Kidney glomerular epithelial cell (primary cell): Measurements from ENCODE around the gene MT1M.
"Not testable (repeated sequence)": the region's sequence is repeated elsewhere in the genome, so short reads cannot be mapped to it uniquely, and the experiment has no call there.

Experiments
- DNase-seq: peaks from one replicate; lab custom pipeline; 2025; lab: John Stamatoyannopoulos, UW

The MT1M gene

DNA sequence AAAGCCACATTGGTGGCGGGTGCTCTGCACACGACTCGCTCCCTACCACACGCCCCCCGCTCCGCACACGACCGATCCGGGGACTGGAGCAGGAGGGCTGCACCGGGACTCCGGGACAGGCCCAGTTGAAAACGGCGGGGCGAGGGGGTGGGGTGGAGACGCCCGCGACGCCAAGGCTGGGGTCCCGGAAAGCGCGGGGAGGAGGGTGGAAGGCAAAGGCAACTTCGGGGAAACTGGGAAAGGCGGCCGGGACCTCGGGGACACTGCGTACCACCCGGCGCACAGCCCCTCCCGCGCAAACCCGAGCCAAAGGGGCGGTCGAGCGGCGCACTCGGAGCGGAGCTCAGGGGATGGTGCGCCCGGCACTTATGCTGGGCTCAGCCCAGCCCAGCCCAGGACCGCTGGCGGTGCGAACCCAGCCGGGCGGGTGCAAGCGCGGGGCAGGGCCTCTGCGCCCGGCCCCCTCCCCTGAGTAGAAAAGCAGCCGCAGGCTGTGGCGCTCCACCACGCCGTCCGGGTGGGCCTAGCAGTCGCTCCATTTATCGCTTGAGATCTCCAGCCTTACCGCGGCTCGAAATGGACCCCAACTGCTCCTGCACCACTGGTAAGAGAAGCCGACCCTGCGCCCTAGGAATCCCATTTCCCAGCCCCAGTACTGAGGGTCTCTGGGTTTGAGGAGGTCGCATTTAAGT, at the start of gene MT1M:
MT1M (plus strand) TSS at position 504 of the 692 bp plus-strand sequence; CDS start at position 577, 73 bp downstream.
- no peak for DNase-seq

DNA sequence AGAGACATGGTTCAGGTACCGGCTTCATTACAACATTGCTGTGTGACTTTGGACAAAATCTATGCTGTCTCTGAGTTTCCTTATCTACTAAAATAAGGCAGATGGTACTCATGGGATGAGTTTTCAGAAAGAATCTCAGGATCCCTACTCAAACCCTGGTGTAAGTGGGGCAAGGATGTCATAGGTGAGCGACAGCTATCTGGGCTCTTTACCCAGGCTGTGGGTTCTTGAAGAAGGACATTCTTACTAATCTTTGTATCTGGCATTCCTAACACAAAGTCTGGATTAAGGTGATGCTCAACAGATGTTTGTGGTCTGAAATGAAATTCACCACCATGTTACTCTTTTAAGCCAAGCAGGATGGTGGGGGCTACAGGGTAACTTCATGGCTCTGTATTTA, 49.5 kb upstream of the MT1M start:
- not testable (repeated sequence) for DNase-seq

DNA sequence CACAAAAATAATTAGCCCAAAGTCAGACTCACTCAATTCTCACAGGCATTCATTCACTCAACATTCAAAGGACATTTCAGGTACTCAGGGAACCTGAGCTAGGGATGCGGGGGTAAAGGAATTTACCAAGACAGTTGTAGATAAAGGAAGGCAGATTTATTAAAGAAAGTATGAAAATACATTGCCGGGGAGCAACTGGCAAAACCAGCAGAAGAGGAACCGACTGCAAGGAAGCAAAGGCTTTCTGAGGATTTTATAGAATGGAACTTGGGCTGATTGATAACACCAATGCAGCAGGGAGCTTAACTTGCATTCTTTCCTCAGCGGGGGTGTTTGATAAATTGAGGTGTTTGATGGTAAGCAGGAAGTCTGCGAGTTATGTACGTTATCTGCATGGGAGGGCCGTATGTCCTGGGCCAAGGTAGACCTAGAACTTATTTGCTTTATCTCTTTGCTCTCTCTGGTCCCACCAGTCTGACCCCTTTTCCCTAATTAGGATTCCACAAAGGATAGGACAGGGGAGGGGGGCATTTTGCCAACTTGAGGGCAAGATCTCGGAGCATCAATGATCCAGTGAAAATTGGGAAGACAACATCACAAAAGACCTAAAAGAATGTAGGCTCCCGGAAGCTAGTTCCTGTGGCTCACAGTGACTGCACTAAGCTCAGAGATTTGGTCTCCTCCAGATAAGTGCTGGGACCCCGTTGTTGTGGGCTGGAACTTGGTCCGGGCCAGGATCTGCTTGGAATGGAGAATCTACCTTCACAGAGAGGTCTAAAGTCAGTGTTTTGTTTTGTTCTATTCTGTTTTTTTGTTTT, 48.9 kb upstream of the MT1M start:
- DNase-seq: no peak

DNA sequence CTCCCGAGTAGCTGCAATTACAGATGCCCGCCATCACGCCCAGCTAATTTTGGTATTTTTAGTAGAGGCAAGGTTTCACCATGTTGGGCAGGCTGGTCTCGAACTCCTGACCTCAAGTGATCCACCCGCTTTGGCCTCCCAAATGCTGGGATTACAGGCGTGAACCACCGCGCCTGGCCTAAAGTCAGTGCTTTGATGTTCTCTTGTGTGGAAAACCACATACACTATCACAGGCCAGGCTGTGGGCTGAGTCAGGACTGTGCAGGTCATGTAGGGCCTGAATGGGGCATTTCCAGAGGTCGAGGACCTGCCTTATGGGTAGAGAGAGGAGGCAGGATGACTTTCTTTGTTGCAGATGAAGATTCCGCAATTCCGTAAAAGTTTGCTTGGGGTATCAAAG, 48.2 kb upstream of the MT1M start:
- no peak for DNase-seq

DNA sequence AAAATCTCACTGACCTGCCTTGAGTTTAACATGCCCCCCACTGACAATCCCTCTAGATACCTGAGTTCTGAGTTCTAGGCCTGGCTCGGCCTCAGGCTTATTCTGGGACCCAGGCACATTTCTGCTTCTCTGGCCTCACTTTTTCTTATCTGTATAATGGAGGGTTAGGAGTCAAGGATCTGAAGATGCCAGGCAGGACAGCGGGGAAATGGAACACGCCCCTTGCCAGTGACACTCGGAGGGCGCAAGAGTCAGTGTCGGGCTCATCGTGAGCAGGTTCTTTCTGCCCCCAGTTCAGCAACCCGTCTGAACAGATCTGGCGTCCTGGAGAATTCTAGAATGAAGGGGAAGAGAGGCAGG, 43.7 kb upstream of the MT1M start:
- DNase-seq: no peak

DNA sequence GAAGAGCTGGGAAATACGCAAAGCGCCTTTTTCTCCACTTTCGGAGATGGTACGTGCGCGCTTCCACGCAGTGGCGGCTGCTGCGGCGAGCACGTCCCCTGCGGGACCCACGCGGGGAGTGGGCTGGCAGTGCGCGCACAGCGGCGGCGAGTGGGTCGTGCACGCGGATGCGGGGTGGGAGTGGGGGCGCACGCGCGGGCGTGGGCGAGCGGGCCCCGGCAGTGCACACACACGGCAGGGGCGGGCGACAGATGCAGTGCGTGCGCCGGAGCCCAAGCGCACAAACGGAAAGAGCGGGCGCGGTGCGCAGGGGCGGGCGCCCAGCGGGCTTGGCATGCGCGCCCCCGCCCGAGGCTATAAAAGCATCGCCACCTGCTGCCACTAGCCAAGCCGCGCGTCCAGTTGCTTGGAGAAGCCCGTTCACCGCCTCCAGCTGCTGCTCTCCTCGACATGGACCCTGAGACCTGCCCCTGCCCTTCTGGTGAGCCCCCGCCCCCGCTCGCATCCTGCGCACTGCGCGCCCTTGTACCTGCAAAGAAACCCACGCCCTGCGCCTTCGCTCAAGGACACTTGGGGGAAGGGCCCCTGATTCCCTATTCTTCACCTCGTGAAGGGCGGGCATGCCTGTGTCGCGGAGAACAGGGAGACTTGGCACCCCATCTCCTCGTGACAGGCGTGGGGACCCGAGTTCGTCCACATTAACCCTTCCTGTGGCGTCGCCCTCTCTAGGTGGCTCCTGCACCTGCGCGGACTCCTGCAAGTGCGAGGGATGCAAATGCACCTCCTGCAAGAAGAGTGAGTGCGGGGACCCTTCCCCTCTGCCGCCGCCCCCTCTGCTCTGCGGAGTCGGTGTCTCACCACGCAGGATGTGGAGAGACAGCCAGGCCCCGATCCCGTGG, 43.1 kb upstream of the MT1M start, which contains the start of gene MT3:
MT3 (plus strand) TSS at position 388 of the 899 bp plus-strand sequence; CDS start at position 451, 63 bp downstream.
- no peak for DNase-seq

DNA sequence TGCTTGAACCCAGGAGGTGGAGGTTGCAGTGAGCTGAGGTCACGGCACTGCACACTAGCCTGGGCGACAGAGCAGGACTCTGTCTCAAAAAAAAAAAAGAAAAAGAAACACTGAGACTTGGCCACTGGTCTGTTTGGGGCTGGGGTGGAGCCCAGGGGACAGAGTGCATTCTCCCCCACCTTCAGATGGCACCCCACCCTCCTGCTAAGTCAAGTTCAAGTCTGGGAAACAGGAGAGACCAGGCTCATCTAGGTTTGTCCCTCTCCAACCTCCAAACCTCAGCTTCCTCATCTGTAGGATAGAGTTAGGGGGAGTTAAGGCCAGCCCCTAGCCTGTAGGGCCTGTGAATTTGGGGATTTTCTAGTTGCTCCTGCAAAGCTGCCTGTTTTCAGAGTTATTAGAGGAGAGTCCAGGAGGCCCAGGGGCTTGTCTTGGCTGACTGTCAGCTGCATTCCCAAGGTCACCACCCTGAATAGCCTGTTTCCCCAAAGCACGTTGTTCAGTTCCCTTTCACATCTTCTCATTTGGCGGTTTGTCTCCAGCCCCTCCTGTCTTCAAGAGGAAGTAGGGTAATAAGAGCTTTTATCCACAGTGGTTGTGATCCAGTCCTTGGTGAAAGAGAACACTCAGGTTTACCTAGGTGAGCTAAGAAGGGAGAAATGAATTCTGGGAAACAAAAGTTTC, 40.9 kb upstream of the MT1M start:
- DNase-seq: no peak

DNA sequence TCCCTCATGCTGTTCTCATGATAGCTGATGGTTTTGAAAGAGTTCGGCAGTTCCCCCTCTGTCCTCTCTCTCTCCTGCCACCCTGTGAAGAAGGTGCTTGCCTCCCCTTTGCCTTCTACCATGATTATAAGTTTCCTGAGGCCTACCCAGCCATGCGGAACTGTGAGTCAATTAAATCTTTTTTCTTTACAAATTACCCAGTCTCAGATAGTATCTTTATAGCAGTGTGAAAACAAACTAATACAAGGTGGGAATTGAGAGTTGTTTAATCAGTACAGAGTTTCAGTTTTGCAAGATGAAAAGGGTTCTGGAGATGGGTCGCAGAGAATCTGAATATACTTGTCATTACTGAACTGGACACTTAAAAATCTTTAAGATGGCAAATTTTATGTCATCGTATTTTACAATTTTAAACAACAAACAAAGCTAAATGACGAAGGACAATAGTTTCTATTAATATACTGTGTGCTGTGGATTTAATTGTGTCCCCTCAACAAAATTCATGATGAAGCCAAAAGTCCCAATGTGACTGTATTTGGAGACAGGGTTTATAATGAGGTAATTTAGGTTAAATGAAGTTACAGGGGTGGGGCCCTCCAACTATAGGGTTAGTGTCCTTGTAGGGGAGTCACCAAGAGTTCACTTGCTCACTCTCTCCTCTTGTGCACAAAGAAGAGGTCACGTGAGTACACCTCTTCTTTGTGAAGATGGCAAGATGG, 38.7 kb upstream of the MT1M start:
- no peak for DNase-seq

DNA sequence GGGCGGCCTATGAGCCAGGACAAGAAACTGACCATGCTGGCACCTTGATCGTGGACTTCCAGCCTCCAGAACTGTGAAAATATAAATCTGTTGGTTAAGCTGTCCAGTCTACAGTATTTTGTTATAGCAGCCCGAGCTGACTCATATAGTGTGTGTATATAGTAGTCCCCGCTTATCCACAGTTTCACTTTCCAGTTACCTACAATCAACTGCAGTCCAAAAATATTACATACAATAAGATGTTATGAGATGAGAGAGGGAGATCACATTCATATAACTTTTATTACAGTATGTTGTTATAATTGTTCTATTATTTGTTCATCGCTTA, 38.2 kb upstream of the MT1M start:
- DNase-seq: no peak

DNA sequence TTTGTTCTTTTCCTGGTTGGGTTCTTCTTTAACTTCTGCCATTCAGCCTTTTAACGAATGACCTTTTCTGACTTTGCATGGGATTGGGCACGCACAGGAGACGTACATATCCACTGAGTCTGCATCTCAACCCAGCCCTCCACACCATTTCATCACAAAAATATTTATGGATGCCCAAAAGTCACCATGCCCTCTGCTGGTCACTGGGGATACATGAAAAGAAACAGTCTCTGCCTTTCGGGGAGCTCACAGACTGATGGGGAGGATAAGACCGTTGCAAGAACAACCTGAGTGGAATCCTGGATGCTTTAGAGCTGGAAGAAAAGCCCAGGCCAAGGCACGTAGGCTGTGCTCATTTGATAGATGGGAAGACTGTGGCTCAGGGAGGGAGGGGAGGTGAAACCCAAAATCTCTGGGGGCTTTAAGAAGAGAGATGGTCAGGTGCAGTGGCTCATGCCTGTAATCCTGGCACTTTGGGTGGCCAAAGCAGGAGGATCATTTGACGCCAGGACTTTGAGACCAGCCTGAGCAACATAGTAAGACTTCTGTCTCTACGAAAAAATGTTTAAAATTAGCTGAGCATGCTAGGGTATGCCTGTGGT, 32.0 kb upstream of the MT1M start:
- peak; percentile 43 for DNase-seq

DNA sequence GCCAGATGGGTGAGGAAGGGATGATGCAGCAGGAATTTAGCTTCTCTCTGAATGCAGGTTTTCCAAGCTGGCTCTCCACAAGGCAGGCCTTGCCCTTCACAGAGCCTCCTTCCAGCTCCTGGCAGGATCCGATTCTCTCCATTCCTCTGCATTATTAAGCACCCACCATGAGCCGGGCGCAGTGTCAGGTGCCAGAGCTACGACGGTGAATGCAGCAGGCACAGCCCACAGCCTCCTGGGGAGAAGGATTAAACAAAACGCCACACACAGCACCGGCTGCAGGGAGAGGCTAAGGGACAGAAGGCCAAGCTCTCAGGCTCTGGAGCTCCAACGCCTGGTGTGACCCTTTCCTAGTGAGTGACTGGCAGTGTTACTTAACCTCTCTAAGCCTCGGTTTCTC, 31.1 kb upstream of the MT1M start:
- DNase-seq: no peak

DNA sequence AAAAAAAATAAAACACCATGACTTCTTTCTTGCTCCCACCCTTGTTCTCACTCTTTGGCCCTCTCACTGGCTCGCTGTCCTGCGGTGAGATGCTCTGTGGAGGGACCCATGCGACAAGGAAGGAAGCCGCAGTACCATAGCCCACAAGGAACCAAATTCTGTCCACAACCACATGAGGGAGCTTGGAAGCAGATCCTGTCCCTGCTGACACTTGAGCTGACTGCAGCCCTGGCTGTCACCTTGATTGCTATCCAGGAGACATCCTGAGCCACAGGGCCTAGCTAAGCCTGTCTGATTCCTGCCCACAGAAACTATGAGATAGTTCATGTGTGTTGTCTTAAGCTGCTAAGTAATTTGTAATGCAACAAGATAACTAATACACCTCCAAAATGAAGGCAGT, 28.9 kb upstream of the MT1M start:
- DNase-seq: peak; percentile 26

DNA sequence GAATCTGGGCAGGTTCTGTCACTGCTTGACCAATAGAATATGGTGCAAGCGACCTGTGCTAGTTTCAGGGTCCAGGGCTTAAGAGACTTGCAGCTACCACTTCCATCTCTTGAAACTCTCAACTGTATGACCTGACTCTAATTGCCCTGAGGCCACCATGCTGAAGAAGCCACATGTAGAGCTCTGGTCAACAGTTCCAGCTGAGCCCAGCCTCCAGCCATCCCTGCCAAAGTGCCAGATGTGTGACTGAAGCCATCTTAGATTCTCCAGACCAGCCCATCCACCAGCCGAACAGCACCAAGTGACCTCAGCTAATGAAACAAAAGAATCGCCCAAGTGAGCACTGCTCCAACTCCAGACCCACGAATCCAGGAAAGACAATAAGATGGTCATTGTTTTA, 27.5 kb upstream of the MT1M start:
- DNase-seq: no peak

DNA sequence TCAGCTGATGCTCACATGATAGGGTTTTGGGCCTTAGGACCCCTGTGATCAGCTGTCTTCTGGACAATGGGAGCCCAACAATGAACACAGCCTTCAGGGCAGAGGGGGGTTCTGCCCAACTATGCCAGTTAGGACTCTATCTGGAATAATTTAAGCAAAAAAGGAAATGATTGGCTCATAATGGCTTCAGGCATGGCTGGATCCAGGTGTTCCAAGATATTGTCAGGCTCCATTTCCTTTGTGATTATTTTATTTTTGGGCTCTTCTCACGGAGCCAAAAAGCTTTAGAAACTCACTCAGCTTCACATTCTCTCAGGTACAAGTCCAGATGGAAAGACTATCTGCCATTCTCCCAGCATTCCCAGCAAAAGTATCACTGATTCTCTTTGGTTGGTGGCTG, 27.0 kb upstream of the MT1M start:
- DNase-seq: no peak

DNA sequence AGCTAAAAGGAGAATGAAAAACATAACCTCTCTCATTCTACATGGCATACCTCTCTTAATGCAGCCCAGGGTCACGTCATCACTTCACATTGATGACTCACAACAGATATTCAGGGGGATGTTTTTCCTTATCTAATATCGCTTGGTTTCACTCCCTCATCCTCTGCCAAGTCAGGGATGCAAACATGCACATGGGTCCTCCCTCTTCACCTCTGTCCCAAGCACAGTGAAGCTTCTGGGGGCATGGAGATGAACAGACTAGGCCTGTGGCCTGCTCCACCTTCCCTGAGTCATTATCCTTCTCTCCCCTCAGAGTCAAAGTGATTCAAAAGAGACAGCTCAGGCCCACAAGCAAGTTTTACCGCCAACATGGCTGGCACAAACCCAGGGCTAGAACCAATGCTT, 26.4 kb upstream of the MT1M start:
- DNase-seq: peak; percentile 50

DNA sequence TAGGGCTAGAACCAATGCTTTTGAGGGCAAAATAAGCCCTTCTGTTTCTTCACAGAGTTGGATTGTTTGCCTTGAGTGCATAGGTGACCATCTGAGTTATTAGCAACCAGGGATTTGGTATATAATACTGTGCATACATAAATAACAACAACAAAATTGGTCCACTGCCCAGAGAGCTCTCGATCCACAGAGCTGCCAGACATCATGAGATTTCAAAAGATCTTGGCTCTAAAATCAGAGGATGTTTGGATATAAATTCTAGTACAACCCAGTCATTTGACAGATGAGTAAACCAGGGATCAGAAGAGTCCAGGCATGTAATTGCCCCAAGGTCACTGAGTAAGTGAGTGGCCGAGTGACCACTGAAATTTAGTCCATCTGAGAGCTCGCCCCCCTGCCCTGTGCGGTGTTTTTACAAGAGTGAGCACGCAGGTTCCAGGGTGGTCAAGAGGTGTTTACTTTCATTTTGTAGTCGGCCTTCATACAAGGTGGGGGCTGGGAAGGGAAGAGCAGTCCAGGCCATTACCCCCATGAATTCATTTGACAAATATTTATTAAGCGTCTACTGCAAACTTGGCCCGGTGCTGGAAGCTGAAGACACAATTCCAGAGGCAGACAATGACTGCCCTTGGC, 25.9 kb upstream of the MT1M start:
- peak; percentile 80 for DNase-seq

DNA sequence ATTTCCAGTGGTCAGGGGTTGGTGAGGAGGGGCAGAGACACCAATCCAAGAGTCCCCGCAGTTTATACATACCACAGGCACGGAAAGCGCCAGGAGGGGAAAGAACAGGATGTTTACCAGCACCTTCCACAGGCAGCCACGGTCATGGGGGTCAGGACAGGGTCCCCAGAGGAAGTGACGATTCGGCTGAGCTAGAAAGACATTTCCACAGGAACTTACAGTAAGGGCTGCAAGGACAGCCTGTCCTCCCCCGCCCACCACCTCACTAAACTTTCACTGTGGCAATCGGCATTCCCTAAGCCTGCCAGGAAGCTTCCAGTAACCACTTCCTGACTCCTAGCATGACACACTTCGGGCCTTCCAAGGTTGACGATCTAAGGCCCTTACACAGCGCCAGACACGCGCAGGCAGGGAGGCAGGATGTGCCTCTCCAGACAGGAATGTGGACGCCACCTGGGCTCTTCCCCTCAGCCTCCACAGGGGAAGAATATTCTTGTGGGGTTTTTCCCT, 25.3 kb upstream of the MT1M start:
- peak; percentile 94 for DNase-seq

DNA sequence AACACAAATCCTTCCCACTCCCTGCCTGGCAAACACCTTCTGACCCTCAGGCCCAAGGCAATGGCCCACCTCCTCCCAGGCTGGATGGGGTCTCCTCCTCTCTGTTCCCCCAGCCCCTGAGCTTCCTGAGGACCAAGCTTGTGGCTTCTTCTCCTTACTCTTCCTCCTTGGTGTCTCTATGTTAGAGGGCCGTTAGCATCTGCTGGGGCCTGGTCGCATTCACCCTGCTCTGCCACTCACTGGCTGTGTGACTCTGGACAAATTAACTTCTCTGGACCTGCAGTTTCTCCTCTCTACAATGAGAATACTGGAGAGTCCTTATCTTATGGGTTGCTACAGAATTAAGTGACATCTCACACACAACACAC, 24.8 kb upstream of the MT1M start:
- DNase-seq: peak; percentile 53

DNA sequence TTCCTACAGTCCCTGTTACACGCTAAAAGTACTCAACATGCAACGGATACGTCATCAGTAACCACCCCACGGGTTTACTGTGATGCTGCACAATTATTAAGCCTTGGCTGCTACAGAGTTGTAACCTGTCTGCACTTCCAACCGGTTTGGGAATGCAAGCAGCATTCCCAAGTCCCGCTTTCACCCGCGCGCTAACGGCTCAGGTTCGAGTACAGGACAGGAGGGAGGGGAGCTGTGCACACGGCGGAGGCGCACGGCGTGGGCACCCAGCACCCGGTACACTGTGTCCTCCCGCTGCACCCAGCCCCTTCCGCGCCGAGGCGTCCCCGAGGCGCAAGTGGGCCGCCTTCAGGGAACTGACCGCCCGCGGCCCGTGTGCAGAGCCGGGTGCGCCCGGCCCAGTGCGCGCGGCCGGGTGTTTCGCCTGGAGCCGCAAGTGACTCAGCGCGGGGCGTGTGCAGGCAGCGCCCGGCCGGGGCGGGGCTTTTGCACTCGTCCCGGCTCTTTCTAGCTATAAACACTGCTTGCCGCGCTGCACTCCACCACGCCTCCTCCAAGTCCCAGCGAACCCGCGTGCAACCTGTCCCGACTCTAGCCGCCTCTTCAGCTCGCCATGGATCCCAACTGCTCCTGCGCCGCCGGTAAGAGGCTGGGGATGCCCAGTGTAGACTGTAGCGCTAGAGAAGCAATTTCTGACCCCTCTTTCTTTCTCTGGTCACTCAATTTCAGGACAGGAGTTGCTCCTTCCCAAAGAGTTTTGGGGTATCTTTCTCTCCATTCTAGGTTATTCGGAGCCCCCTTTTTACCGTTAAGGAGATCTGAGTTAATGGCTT, 24.2 kb upstream of the MT1M start, which contains the start of gene MT2A:
MT2A (plus strand) TSS at position 542 of the 833 bp plus-strand sequence; CDS start at position 614, 72 bp downstream.
- DNase-seq: peak; percentile 97
